HFFc6 (cell line): ENCODE data around the gene ABHD10. TPM values are rescaled to one million over a fixed set of nuclear protein-coding genes. Genes with fewer than 3 reads are reported as not detected.
"Not testable (repeated sequence)": the region's sequence is repeated elsewhere in the genome, so short reads cannot be mapped to it uniquely, and the experiment has no call there.

Experiments used
- DNase-seq: peaks from one replicate; pipeline ENCODE4 v3.0.0-alpha.2; 2018
- H3K27ac Mint-ChIP-seq: 2 replicates; pipeline ENCODE4 v1.8.0; 2020; ENCODE audit warnings: mild to moderate bottlenecking, mixed read lengths
- H3K27me3 Mint-ChIP-seq: 2 replicates; pipeline ENCODE4 v1.8.0; 2021; ENCODE audit warnings: mild to moderate bottlenecking, moderate library complexity, mixed read lengths; ENCODE audit not compliant: insufficient read depth
- H3K36me3 Mint-ChIP-seq: 2 replicates; pipeline ENCODE4 v1.8.0; 2021; ENCODE audit warnings: low read depth, mixed read lengths
- H3K4me1 Mint-ChIP-seq: 2 replicates; pipeline ENCODE4 v1.8.0; 2020; ENCODE audit warnings: low read depth, mixed read lengths
- H3K4me3 Mint-ChIP-seq: 2 replicates; pipeline ENCODE4 v1.8.0; 2020; ENCODE audit warnings: mild to moderate bottlenecking, moderate library complexity, mixed read lengths
- H3K9me3 Mint-ChIP-seq: 2 replicates; pipeline ENCODE4 v1.8.0; 2020; ENCODE audit warnings: mild to moderate bottlenecking, mixed read lengths
- CTCF ChIP-seq: fragments of 200-600 bp; sonication (generic); IDR thresholded peaks from 2 replicates; pipeline ENCODE4 v1.5.0; 2021; ENCODE audit warnings: antibody characterized with exemption, mild to moderate bottlenecking
- total RNA-seq, 6 experiments: library from RNA; stranded (reverse); fragmentation: NEBNext Ultra II Directional; extraction: Animal tissue kit (Norgen Biotek cat#: 25700); gene quantifications; 2 replicates in 1 of 6; 3 replicates in 5 of 6; pipeline ENCODE4 v1.2.3, GENCODE V29; 2021

ABHD10 gene
- total RNA-seq, 6 experiments from 2014 or later = 39.5 to 44.5 (median 41.3) TPM

GRCh38 chr3:112032098-112032731 is 53.4 kb downstream of the ABHD10 start:
- no peak for TF ChIP-seq CTCF
- DNase-seq = no peak

GRCh38 chr3:112034436-112034835 is 55.6 kb downstream of the ABHD10 start, which contains the start of gene TMPRSS7:
TMPRSS7 (plus strand) TSS chr3:112034736; CDS start chr3:112034846, 110 bp downstream.
- Mint-ChIP-seq H3K36me3 (peaks cover 5% of the 10 kb centered on the region; the same call in 1 of the 2 replicates), H3K4me1 (peaks cover 28% of the 10 kb centered on the region), H3K4me3 (no peak within 1 kb of the TSS), H3K27me3 (no peaks in the 10 kb centered on the region; the same call in 1 of the 2 replicates), H3K9me3 (peaks cover 5% of the 10 kb centered on the region; the same call in 1 of the 2 replicates), H3K27ac (no peak within 1 kb of the TSS)
- TF ChIP-seq CTCF = no peak
- DNase-seq = no peak

More at GRCh38 chr3:112032098-112032731, 53.4 kb downstream of the ABHD10 start:
- Mint-ChIP-seq H3K27ac (no peak overlapping the region), H3K9me3 (no peaks in the 10 kb centered on the region), H3K4me3 (no peak overlapping the region), H3K36me3 (no peaks in the 10 kb centered on the region), H3K27me3 (no peaks in the 10 kb centered on the region; the same call in 1 of the 2 replicates), H3K4me1 (peaks cover 17% of the 10 kb centered on the region; the same call in 1 of the 2 replicates)

DNA sequence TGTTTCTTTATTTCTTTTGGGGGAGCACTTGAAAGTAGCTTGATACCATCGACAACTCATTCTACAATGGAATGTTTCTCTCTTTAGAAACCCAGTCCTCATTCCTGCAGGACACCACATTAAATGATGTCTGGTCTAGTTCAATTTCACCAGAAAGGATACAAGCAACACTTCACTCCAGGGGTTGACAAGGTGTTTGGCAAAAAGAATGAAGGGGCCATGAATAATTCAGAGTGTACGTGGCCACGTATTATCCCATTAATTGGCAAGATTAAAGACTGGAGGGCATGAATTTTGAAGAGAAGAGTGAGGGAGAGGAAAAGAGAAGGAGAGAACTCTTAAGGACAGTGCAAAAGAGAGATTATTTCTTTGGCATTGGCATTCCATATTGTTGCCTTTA is 56.4 kb downstream of the ABHD10 start:
- DNase-seq = no peak
- H3K9me3 Mint-ChIP-seq = peaks cover 5% of the 10 kb centered on the region; the same call in 1 of the 2 replicates
- H3K36me3 Mint-ChIP-seq = peaks cover 5% of the 10 kb centered on the region; the same call in 1 of the 2 replicates
- H3K27me3 Mint-ChIP-seq = no peaks in the 10 kb centered on the region; the same call in 1 of the 2 replicates
- TF ChIP-seq CTCF = no peak
- no peak overlapping the region for H3K4me3 Mint-ChIP-seq
- no peak overlapping the region for H3K27ac Mint-ChIP-seq
- H3K4me1 Mint-ChIP-seq = peaks cover 27% of the 10 kb centered on the region

DNA sequence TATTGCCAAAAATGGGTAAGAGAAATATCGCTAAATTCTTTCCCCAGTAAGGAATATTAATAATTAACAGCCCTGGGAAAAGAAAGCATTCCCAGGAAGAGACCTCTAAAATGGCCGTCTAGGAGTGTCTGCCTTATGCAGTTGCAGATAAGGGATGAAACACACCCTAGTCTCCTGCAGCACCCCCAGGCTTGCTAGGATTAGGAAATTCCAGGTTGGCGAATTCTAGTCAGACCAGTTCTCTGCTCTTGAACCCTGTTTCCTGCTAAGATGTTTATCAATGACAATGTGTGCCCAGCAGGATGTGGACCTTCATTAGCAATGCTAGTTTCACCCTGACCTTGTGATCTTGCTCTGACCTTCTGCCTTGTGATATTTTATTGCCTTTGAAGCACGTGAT is 58.4 kb downstream of the ABHD10 start:
- H3K9me3 Mint-ChIP-seq, H3K27ac Mint-ChIP-seq, H3K27me3 Mint-ChIP-seq, DNase-seq, H3K4me3 Mint-ChIP-seq, H3K36me3 Mint-ChIP-seq: not testable (repeated sequence)
- peaks cover 16% of the 10 kb centered on the region for H3K4me1 Mint-ChIP-seq

DNA sequence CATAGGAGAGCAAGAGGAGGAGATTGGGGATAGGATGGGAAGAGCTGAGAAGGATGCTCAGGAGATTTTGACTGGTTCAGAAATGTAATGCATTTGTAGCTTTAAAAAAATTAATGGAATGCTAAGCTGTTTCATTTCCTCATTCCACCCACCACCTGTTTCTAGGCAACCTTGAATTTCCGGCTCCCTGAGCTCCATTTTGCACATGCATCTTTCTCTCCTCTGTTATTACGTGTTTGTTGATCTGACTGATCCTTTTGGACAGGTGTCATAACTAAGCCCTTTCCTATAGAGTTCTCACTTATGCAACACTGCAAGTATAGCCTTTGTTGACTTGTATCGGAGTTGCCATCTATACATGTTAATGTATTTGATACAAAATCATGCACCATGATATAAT is 60.0 kb downstream of the ABHD10 start:
- no peak for TF ChIP-seq CTCF
- Mint-ChIP-seq H3K27me3 (no peaks in the 10 kb centered on the region; the same call in 1 of the 2 replicates), H3K36me3 (peaks cover 5% of the 10 kb centered on the region; the same call in 1 of the 2 replicates), H3K4me1 (peaks cover 16% of the 10 kb centered on the region), H3K4me3 (no peak overlapping the region), H3K27ac (no peak overlapping the region), H3K9me3 (peaks cover 5% of the 10 kb centered on the region; the same call in 1 of the 2 replicates)
- peak; percentile 6 for DNase-seq

DNA sequence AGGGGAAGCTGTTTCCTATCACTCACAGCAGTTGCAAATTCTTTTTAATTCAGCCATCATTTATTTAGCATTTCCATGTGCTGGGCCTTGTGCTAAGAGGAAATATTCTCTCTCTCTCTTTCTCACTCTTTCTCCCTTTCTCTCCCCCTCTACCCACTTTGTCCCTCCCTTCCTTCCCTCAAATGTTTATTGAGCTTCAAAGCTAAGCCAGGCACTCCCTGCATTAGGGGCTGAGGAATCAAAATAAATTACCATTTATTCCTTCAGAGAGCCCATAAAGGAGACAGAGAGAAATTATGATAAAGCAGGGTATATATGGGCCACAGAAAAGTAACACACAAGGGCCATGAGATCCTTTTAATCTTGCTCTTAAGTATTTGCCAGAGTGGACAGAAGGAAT is 62.5 kb downstream of the ABHD10 start:
- no peak for DNase-seq
- peaks cover 16% of the 10 kb centered on the region for H3K4me1 Mint-ChIP-seq
- peaks cover 5% of the 10 kb centered on the region; the same call in 1 of the 2 replicates for H3K9me3 Mint-ChIP-seq
- no peak overlapping the region for H3K4me3 Mint-ChIP-seq
- H3K27me3 Mint-ChIP-seq = no peaks in the 10 kb centered on the region; the same call in 1 of the 2 replicates
- H3K36me3 Mint-ChIP-seq = peaks cover 5% of the 10 kb centered on the region; the same call in 1 of the 2 replicates
- no peak overlapping the region for H3K27ac Mint-ChIP-seq
- no peak for TF ChIP-seq CTCF
